K562 (cell line): ENCODE results near the gene KRT222. TPM values are rescaled to one million over a fixed set of nuclear protein-coding genes. Genes with fewer than 3 reads are reported as not detected.

Experiments used
- ATAC-seq: fragments of 200-7000 bp; cut with Tn5 transposase; 3 replicates; pipeline ENCODE4 v1.9.1; 2020; ENCODE audit warnings: moderate library complexity
- BruUV-seq: library from RNA; stranded (reverse); fragments of 400-500 nt; replicated peaks from 2 replicates; lab custom pipeline; 2021; lab: Mats Ljungman, UMichigan
- CTCF ChIA-PET: fragments of 300-600 bp; formaldehyde crosslinking; extraction: SDS; loops from one replicate; lab custom pipeline; 2021; ENCODE audit warnings: low intra/inter-chr PET ratio; lab: Yijun Ruan, JAX
- POLR2A ChIA-PET: fragments of 300-600, 350-650 bp; sonication (Branson Sonifier 250); formaldehyde crosslinking; extraction: SDS; loops from one replicate; lab custom pipeline; 2021; ENCODE audit warnings: antibody characterized with exemption, inconsistent platforms; lab: Yijun Ruan, JAX
- DNase-seq, 4 experiments: peaks; one replicate each; pipeline versions ENCODE4 v3.0.0 to v3.0.0-alpha.2; 2011 to 2018; ENCODE audit warnings: low spot score in 3 of 4, mixed read lengths in 3 of 4; ENCODE audit errors: extremely low read depth in 1 of 4
- FAIRE-seq: peaks from 2 replicates; lab custom pipeline; 2011; peaks lifted over from hg19 to GRCh38; lab: Jason Lieb, UNC
- H2AFZ ChIP-seq: 2 replicates; pipeline ENCODE4 v1.6.0; 2011; ENCODE audit warnings: low read depth, low read length, control low read depth, inconsistent platforms
- H3K27ac ChIP-seq: fragments of 200-600 bp; 3 replicates; pipeline ENCODE4 v1.8.0; 2011; ENCODE audit warnings: low read depth, mild to moderate bottlenecking, control low read depth, inconsistent platforms, low read length, moderate library complexity, mixed read lengths; ENCODE audit errors: extremely low read depth
- H3K27me3 ChIP-seq, 2 experiments: fragments of 300-600 bp in 1 of 2; 2 replicates in 1 of 2; 3 replicates in 1 of 2; pipeline versions ENCODE4 v1.6.0 to v1.8.0; 2011; ENCODE audit warnings: inconsistent platforms in 2 of 2, low read length in 2 of 2, mild to moderate bottlenecking in 1 of 2, mixed read lengths in 1 of 2, moderate library complexity in 1 of 2; ENCODE audit not compliant: control insufficient read depth in 2 of 2, insufficient read depth in 2 of 2
- H3K36me3 ChIP-seq: fragments of 300-600 bp; 3 replicates; pipeline ENCODE4 v1.8.0; 2011; ENCODE audit warnings: mild to moderate bottlenecking, low read length, inconsistent platforms; ENCODE audit not compliant: control insufficient read depth, insufficient read depth
- H3K4me1 ChIP-seq, 2 experiments: fragments of 200-600 bp in 1 of 2; replicated peaks in 1 of 2; 2 replicates in 1 of 2; 3 replicates in 1 of 2; pipeline versions ENCODE4 v1.5.1 to v1.8.0; 2011; ENCODE audit warnings: inconsistent platforms in 2 of 2, low read length in 2 of 2, mild to moderate bottlenecking in 1 of 2, mixed read lengths in 1 of 2, moderate library complexity in 1 of 2; ENCODE audit not compliant: control insufficient read depth in 2 of 2, insufficient read depth in 2 of 2
- H3K4me2 ChIP-seq: 2 replicates; pipeline ENCODE4 v1.6.1; 2011; ENCODE audit warnings: low read length, control low read depth, inconsistent platforms, mixed read lengths; ENCODE audit not compliant: insufficient read depth
- H3K4me3 ChIP-seq: fragments of 200-600 bp; sonication (generic), shearing (Covaris generic); 2 replicates; pipeline ENCODE4 v1.5.1; 2016; ENCODE audit warnings: control low read depth, inconsistent platforms
- H3K79me2 ChIP-seq: fragments of 200-600 bp; 3 replicates; pipeline ENCODE4 v1.8.0; 2011; ENCODE audit warnings: low read length, inconsistent platforms; ENCODE audit not compliant: control insufficient read depth, insufficient read depth
- H3K9ac ChIP-seq, 2 experiments: 2 replicates each; pipeline versions ENCODE4 v1.6.0 to v1.6.1; 2011; ENCODE audit warnings: low read depth in 2 of 2, low read length in 2 of 2, control low read depth in 1 of 2, inconsistent platforms in 1 of 2, mild to moderate bottlenecking in 1 of 2, mixed read lengths in 1 of 2; ENCODE audit not compliant: insufficient read depth in 1 of 2
- H3K9me1 ChIP-seq: one replicate; pipeline ENCODE4 v1.6.0; 2011; ENCODE audit warnings: inconsistent platforms, mild to moderate bottlenecking, low read length, moderate library complexity; ENCODE audit not compliant: control insufficient read depth, insufficient read depth
- H3K9me3 ChIP-seq: replicated peaks from 2 replicates; pipeline ENCODE4 v1.5.1; 2011; ENCODE audit warnings: low read depth, low read length, inconsistent platforms; ENCODE audit not compliant: control insufficient read depth, insufficient read depth
- H4K20me1 ChIP-seq: replicated peaks from 2 replicates; pipeline ENCODE4 v1.6.1; 2011; ENCODE audit warnings: low read length, inconsistent platforms, mixed read lengths; ENCODE audit not compliant: control insufficient read depth, insufficient read depth
- ZNF384 ChIP-seq: IDR thresholded peaks from 2 replicates; pipeline ENCODE4 v1.6.1; 2012; ENCODE audit warnings: low read depth, low read length, improper control_type of control experiment
- WGBS: fragments of 100-300 bp; shearing (Covaris generic); methylation state at CpG from one replicate; pipeline ENCODE4 v1.1.6; 2016; ENCODE audit warnings: low coverage, mixed read lengths; ENCODE audit not compliant: insufficient coverage; ENCODE audit errors: missing lambda C conversion rate; 5-methylcytosine and 5-hydroxymethylcytosine counted together
- in situ Hi-C: fragments of 300-500 bp; cut with MboI; formaldehyde crosslinking; loops from 4 replicates; pipeline ENCODE4 v1.15.0; 2018; ENCODE audit warnings: inconsistent platforms, mixed read lengths
- intact Hi-C: fragments of 100-400 bp; cut with micrococcal nuclease; formaldehyde crosslinking; loops from 2 replicates; pipeline ENCODE4 v1.14.2; 2022
- polyA plus RNA-seq, 8 experiments: library from polyadenylated mRNA; depleted of rRNA in 4 of 8; stranded (reverse) in 5 of 8; unstranded in 3 of 8; fragments of >200 nt; fragmentation: Nextera tagmentation in 2 of 8; fragmentation: Illumina TruSeq in 1 of 8; extraction: Ambion mirVana in 2 of 8; extraction: Trizol in 1 of 8; gene quantifications; 2 replicates each; pipeline versions ENCODE4 v1.2.1 to v1.2.3, GENCODE V29; 2011 to 2014; ENCODE audit warnings: inconsistent platforms in 1 of 8, missing spikeins in 1 of 8
- total RNA-seq, 7 experiments: library from RNA; depleted of rRNA in 6 of 7; stranded (reverse); fragments of >200 nt in 6 of 7; fragmentation: Illumina TruSeq in 2 of 7; extraction: Trizol in 2 of 7; gene quantifications; 2 replicates each; pipeline versions ENCODE4 v1.2.1 to v1.2.3, GENCODE V29; 2011 to 2021; ENCODE audit warnings: low replicate concordance in 1 of 7
- TF ChIP-seq, protein P1 (sequence below): sonication (generic); formaldehyde crosslinking; IDR thresholded peaks from 2 replicates; pipeline ENCODE4 v1.5.0; 2020; ENCODE audit warnings: missing genetic modification reagents
- TF ChIP-seq, protein P2 (sequence below), 2 experiments: fragments of 450-650 bp in 1 of 2; sonication (generic) in 1 of 2; formaldehyde crosslinking in 1 of 2; IDR thresholded peaks; 2 replicates each; pipeline versions ENCODE4 v1.7.1 to v1.9.0; 2016 to 2022; ENCODE audit warnings: inconsistent platforms in 1 of 2, mild to moderate bottlenecking in 1 of 2, missing genetic modification reagents in 1 of 2

The KRT222 gene
- total and polyA plus RNA-seq, 9 of the 15 experiments (the other 6 are each of a cell fraction or from before 2014, with no cell fraction given) = 0.03 to 0.11 (median 0.05) TPM; not detected in 5

DNA sequence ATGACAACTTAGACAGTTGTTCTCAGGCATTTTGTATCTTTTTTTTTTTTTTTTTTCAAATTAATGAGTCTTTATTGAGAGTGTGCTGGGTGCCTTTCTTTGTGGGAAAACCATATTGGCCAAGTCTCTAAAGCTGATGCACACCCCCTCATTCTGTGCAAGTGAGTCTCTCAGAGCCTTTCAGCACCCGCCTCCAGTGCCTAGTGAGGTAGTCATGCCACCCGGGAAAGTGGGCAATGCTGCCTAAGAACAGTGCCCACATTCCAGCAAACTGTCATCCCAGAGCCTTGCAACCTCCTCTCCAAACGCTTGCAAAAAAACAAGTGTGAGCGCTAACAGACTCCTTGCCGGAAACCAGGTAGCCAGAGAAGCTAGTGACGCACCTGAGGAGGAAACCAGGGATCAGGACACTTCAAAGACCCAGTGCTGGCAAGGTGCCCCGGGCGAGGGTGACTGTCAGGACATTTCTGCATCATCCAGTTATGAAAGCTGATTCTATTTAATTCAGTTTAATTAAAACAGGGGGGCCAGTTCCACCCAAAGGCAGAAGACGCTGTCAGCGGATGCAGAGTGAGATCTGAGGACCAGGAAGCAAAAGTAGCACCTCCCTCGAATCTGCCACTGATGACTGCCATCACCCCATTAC lies 52.3 kb downstream of the KRT222 start:
- WGBS = 3% methylated on average over 11 of the region's 11 CpGs
- Histone ChIP-seq H3K27ac (no peak overlapping the region), H3K27me3 (peaks cover 8 to 46% of the 10 kb centered on the region in 2 experiments), H3K4me3 (no peak overlapping the region), H3K9me1 (no peaks in the 10 kb centered on the region), H3K9ac (no peak overlapping the region), H3K4me1 (no peaks in the 10 kb centered on the region), H3K4me2 (no peak overlapping the region), H3K9me3 (no peaks in the 10 kb centered on the region), H4K20me1 (no peaks in the 10 kb centered on the region), H3K79me2 (no peaks in the 10 kb centered on the region), H2AFZ (no peak overlapping the region), H3K36me3 (no peaks in the 10 kb centered on the region)
- FAIRE-seq = no peak
- no peak for ATAC-seq
- in situ Hi-C loops = loop anchor here (25.0 kb wide), 1 partner anchor 1050 kb away; no protein-coding TSS in a partner anchor
- POLR2A ChIA-PET = interaction anchor here (1.1 to 3.5 kb wide), 2 partner anchors 14 to 21 kb away, joined by 3 to 19 read pairs; no protein-coding TSS in a partner anchor
- DNase-seq = no peak
- peak; percentile 76 for TF ChIP-seq ZNF384
- TF ChIP-seq, protein P1, sequence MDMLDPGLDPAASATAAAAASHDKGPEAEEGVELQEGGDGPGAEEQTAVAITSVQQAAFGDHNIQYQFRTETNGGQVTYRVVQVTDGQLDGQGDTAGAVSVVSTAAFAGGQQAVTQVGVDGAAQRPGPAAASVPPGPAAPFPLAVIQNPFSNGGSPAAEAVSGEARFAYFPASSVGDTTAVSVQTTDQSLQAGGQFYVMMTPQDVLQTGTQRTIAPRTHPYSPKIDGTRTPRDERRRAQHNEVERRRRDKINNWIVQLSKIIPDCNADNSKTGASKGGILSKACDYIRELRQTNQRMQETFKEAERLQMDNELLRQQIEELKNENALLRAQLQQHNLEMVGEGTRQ = no peak
- TF ChIP-seq, protein P2, sequence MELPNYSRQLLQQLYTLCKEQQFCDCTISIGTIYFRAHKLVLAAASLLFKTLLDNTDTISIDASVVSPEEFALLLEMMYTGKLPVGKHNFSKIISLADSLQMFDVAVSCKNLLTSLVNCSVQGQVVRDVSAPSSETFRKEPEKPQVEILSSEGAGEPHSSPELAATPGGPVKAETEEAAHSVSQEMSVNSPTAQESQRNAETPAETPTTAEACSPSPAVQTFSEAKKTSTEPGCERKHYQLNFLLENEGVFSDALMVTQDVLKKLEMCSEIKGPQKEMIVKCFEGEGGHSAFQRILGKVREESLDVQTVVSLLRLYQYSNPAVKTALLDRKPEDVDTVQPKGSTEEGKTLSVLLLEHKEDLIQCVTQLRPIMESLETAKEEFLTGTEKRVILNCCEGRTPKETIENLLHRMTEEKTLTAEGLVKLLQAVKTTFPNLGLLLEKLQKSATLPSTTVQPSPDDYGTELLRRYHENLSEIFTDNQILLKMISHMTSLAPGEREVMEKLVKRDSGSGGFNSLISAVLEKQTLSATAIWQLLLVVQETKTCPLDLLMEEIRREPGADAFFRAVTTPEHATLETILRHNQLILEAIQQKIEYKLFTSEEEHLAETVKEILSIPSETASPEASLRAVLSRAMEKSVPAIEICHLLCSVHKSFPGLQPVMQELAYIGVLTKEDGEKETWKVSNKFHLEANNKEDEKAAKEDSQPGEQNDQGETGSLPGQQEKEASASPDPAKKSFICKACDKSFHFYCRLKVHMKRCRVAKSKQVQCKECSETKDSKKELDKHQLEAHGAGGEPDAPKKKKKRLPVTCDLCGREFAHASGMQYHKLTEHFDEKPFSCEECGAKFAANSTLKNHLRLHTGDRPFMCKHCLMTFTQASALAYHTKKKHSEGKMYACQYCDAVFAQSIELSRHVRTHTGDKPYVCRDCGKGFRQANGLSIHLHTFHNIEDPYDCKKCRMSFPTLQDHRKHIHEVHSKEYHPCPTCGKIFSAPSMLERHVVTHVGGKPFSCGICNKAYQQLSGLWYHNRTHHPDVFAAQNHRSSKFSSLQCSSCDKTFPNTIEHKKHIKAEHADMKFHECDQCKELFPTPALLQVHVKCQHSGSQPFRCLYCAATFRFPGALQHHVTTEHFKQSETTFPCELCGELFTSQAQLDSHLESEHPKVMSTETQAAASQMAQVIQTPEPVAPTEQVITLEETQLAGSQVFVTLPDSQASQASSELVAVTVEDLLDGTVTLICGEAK (IDR thresholded peaks at IDR 0.05) = peak; percentile 82
- TF ChIP-seq, protein P2 (CRISPR knock-in tag; IDR thresholded peaks at IDR 0.05) = no peak
- intact Hi-C loops = loop anchor here (10.0 kb wide), 1 partner anchor 292 kb away; no protein-coding TSS in a partner anchor
- no TSS peak for BruUV-seq
- CTCF ChIA-PET = no interaction called here
